Measurements from ENCODE around the gene GORAB.

Gene GORAB

GRCh38 chr1:170590921-170591705 is 59.1 kb downstream of the GORAB start:
- no peak overlapping the region for H3K4me3 ChIP-seq (ENCODE audit: low read depth, low read length)
- POLR2A ChIA-PET = no interaction called here
- TF ChIP-seq, protein P1, sequence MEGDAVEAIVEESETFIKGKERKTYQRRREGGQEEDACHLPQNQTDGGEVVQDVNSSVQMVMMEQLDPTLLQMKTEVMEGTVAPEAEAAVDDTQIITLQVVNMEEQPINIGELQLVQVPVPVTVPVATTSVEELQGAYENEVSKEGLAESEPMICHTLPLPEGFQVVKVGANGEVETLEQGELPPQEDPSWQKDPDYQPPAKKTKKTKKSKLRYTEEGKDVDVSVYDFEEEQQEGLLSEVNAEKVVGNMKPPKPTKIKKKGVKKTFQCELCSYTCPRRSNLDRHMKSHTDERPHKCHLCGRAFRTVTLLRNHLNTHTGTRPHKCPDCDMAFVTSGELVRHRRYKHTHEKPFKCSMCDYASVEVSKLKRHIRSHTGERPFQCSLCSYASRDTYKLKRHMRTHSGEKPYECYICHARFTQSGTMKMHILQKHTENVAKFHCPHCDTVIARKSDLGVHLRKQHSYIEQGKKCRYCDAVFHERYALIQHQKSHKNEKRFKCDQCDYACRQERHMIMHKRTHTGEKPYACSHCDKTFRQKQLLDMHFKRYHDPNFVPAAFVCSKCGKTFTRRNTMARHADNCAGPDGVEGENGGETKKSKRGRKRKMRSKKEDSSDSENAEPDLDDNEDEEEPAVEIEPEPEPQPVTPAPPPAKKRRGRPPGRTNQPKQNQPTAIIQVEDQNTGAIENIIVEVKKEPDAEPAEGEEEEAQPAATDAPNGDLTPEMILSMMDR (IDR thresholded peaks at IDR 0.05; ENCODE audit: insufficient read depth, low read length, missing control alignments) = no peak
- DNase-seq (ENCODE audit: low read depth, low spot score) = no peak
- CTCF ChIA-PET = interaction anchor here (0.9 kb wide), 1 partner anchor 9 kb away, joined by 3 read pairs; no protein-coding TSS in a partner anchor

DNA sequence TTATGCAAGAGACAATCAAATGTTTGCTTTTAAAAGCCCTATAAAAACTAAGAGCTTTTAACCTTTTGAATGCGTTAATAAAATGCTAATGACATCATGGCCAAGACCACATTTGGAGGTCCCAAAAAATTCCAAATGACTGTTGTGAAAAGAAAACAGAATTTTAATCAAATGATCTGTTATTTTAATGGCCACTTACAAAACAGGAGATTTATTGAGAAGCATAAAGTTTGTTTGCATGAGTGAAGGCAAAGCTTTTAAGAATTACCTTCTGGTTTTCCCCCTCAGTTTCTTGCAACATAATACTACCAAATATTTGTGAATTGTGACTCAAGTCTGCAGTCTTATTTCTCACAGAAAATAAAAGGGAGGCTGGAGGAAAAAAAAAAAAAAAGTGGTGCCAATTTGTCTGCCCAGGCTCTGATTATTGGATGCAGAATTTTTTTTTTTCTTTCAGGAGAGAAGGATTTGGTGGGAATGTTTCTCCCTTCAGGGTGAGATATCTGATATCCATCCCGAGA is 60.7 kb downstream of the GORAB start:
- ChIA-PET CTCF (no interaction called here), POLR2A (no interaction called here)
- no peak overlapping the region for H3K4me3 ChIP-seq (ENCODE audit: low read depth, low read length)
- DNase-seq (ENCODE audit: low read depth, low spot score) = no peak
- TF ChIP-seq, protein P1 (IDR thresholded peaks at IDR 0.05; ENCODE audit: insufficient read depth, low read length, missing control alignments) = no peak

DNA sequence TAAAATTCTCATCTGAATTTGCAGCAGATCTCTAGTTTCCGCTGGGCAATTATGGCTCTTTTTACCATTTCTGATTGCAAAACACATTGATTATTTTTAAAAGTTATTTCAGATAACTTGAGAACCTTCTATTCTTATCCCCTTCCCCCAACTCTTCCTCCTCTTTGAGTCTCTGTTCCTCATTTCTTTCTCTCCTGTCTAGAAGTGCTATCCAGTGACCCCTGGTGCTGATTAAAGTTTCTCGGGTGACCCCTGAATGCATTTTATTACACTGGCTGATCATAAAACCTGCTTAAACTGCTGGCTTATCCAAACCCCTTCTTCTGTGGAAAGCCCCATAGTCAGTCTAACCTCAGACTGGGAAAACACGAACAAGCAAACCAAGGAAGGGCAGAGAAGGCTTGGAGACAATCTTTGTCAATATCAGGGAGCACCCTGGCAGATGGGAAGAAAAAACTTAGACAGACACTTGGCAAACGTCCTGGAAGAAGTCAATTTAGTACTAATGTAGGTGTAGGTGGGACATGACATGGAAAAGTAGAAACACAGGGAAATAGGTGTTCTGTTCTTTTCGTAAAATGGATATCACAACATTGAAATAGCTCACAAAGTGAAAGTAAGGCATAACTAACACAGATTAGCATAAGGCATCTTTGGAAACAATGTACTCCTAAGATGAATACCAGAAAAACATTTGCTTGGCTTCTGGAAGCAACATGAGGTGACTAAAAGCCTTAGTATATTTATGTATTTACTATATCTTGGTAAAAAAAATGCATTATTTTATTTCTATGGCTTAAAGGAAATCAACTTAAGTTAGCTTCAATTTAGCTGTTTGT is 61.4 kb downstream of the GORAB start:
- ChIA-PET CTCF (no interaction called here), POLR2A (no interaction called here)
- TF ChIP-seq, protein P1 (IDR thresholded peaks at IDR 0.05; ENCODE audit: insufficient read depth, low read length, missing control alignments) = no peak
- no peak overlapping the region for H3K4me3 ChIP-seq (ENCODE audit: low read depth, low read length)
- no peak for DNase-seq (ENCODE audit: low read depth, low spot score)

DNA sequence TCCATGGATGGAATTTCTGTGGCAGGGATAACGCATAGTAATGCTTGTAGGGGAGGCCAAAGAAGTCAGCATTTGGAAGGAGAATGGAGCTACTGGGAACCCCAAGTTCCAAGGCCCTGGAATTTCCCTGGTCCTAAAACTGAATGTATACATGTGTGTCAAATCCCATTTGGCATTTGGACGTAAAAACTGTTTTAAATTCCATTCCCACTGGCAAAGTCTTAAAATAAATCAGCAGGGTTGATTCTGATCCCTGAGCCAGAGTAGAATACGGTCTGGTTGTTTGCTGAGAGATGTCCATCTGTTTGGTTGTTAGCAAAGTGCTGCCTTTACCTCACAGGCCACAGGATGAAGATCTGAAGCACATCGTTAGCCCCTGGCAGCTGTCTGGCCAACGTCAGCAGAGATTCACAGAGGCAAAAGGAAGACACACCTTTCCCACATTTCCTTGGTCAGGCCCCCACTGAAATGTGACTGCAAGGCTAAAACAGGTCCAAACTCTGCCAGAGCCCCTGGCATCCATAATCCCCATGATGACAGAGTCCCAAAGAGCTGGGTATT is 62.2 kb downstream of the GORAB start:
- no peak overlapping the region for H3K4me3 ChIP-seq (ENCODE audit: low read depth, low read length)
- DNase-seq (ENCODE audit: low read depth, low spot score) = no peak
- ChIA-PET POLR2A (no interaction called here), CTCF (no interaction called here)
- TF ChIP-seq, protein P1 (IDR thresholded peaks at IDR 0.05; ENCODE audit: insufficient read depth, low read length, missing control alignments) = no peak

DNA sequence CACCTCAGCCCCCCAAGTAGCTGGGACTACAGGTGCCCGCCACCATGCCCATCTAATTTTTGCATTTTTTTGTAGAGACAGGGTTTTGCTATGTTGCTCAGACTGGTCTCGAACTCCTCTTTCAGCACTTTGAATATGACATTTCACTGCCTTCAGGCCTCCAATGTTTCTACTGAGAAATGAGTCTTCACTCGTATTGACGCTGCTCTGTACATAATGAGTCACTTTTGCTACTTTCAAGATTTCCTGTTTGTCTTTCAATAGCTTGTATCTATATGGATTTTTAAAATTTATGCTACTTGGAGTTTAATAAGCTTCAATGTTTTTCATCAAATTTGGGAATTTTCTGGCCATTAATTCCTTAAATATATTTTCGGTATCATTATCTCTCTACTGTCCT is 64.7 kb downstream of the GORAB start:
- ChIA-PET CTCF (interaction anchor here (0.9 kb wide), 1 partner anchor 14 kb away, joined by 3 read pairs; no protein-coding TSS in a partner anchor), POLR2A (no interaction called here)
- no peak for DNase-seq (ENCODE audit: low read depth, low spot score)
- no peak overlapping the region for H3K4me3 ChIP-seq (ENCODE audit: low read depth, low read length)
- TF ChIP-seq, protein P1 (IDR thresholded peaks at IDR 0.05; ENCODE audit: insufficient read depth, low read length, missing control alignments) = no peak

GRCh38 chr1:170598618-170599017 is 66.7 kb downstream of the GORAB start:
- no peak overlapping the region for H3K4me3 ChIP-seq (ENCODE audit: low read depth, low read length)
- no peak for DNase-seq (ENCODE audit: low read depth, low spot score)
- TF ChIP-seq, protein P1 (IDR thresholded peaks at IDR 0.05; ENCODE audit: insufficient read depth, low read length, missing control alignments) = no peak
- CTCF ChIA-PET = no interaction called here
- POLR2A ChIA-PET = no interaction called here
